Natural killer cell (primary cell): ENCODE data around the gene DNAJC22. TPM values are rescaled to one million over a fixed set of nuclear protein-coding genes. Genes with fewer than 3 reads are reported as not detected.
A peak's percentile ranks its signal among the peaks of the same experiment; 100 is the strongest.

Experiments
- ATAC-seq, 3 donors: fragments of 150-1000 bp in 2 of 3; fragments of 200-7000 bp in 1 of 3; cut with Tn5 transposase; 1 replicate in 1 of 3; 2 replicates in 2 of 3; pipeline ENCODE4 v1.10.0; 2021; ENCODE audit warnings: mild to moderate bottlenecking in 2 of 3, moderate library complexity in 2 of 3
- DNase-seq, 2 donors: peaks; one replicate each; pipeline versions ENCODE4 v3.0.0 to v3.0.0-alpha.2; 2013 to 2021; ENCODE audit warnings: mixed read lengths in 1 of 2
- H3K27ac ChIP-seq: one replicate; pipeline ENCODE4 v1.5.1; 2013; ENCODE audit warnings: mild to moderate bottlenecking, low read length
- H3K27me3 ChIP-seq: one replicate; pipeline ENCODE4 v1.6.1; 2013; ENCODE audit warnings: low read length; ENCODE audit not compliant: control insufficient read depth, insufficient read depth
- H3K36me3 ChIP-seq: one replicate; pipeline ENCODE4 v1.6.1; 2013; ENCODE audit warnings: low read length; ENCODE audit not compliant: control insufficient read depth, insufficient read depth
- H3K4me1 ChIP-seq: one replicate; pipeline ENCODE4 v1.6.1; 2013; ENCODE audit warnings: low read length; ENCODE audit not compliant: control insufficient read depth, insufficient read depth
- H3K4me3 ChIP-seq: one replicate; pipeline ENCODE4 v1.5.1; 2013; ENCODE audit warnings: low read length
- H3K9me3 ChIP-seq: one replicate; pipeline ENCODE4 v1.6.1; 2013; ENCODE audit warnings: low read length; ENCODE audit not compliant: control insufficient read depth, insufficient read depth
- H3K27ac Mint-ChIP-seq, 2 donors: one replicate each; pipeline ENCODE4 v1.8.0; 2022; ENCODE audit warnings: mild to moderate bottlenecking in 2 of 2, mixed read lengths in 2 of 2, moderate library complexity in 1 of 2
- H3K27me3 Mint-ChIP-seq, 2 donors: one replicate each; pipeline ENCODE4 v1.8.0; 2022; ENCODE audit warnings: low read depth in 2 of 2, mixed read lengths in 2 of 2
- H3K36me3 Mint-ChIP-seq: one replicate; pipeline ENCODE4 v1.8.0; 2022; ENCODE audit warnings: mixed read lengths
- H3K4me1 Mint-ChIP-seq, 2 donors: one replicate each; pipeline ENCODE4 v1.8.0; 2022; ENCODE audit warnings: mixed read lengths in 2 of 2
- H3K4me3 Mint-ChIP-seq: one replicate; pipeline ENCODE4 v1.8.0; 2022; ENCODE audit warnings: mild to moderate bottlenecking, moderate library complexity, mixed read lengths
- H3K9me3 Mint-ChIP-seq, 2 donors: one replicate each; pipeline ENCODE4 v1.8.0; 2022; ENCODE audit warnings: mixed read lengths in 2 of 2
- WGBS: methylation state at CpG from one replicate; pipeline ENCODE4 v1.1.7; 2013; ENCODE audit warnings: missing lambda C conversion rate; ENCODE audit not compliant: insufficient coverage; 5-methylcytosine and 5-hydroxymethylcytosine counted together
- intact Hi-C: fragments of 100-400 bp; cut with micrococcal nuclease; formaldehyde crosslinking; loops from one replicate; pipeline ENCODE4 v1.14.2; 2022
- total RNA-seq, 4 donors: library from RNA; stranded (reverse); fragments of 120-200 nt in 1 of 4; gene quantifications; one replicate each; pipeline versions ENCODE4 v1.2.3 to v1.2.4, GENCODE V29; 2013 to 2022
- TF ChIP-seq, protein P1 (sequence below): fragments of 200-600 bp; IDR thresholded peaks from one replicate; pipeline ENCODE4 v1.8.0; 2022; ENCODE audit warnings: antibody characterized with exemption

The DNAJC22 gene
- not detected for total RNA-seq
- not detected for total RNA-seq (2013)

DNA sequence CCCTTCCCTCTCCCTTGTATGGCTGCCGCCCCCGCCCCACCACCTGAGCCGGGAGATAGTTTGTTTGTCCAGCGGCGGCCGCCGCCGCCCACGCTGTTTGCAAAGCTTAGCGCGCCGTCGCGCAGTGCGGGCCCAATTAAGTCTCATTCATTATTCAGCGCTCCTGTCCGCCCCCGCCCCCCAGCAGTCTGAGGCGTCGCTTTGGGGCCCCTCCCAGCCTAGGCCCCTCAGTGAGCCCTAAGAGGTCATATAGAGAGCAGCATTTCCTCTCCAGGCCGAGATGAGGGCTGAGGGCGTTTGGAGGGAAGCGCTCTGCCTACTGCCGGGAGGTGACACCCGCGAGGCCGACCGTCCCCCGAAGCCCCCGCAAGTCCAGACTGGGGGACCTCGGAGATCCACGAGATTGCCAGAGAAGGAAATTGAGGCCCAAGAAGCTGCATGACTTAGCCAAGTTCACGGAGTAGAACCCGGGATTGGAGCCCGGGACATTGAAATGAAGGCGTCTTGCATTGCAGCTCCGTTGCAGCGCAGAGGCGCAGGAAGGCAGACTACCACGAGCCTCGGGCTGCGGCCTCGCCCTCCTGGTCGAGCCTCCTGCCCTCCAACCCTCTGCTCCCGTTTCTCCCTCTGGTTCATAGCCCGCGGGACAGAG is at the start of gene DNAJC22:
Gene DNAJC22, plus strand, starts transcription at position 230 of the 652 bp plus-strand sequence. CDS start 1,985 bp downstream, outside the sequence.
- TF ChIP-seq, protein P1, sequence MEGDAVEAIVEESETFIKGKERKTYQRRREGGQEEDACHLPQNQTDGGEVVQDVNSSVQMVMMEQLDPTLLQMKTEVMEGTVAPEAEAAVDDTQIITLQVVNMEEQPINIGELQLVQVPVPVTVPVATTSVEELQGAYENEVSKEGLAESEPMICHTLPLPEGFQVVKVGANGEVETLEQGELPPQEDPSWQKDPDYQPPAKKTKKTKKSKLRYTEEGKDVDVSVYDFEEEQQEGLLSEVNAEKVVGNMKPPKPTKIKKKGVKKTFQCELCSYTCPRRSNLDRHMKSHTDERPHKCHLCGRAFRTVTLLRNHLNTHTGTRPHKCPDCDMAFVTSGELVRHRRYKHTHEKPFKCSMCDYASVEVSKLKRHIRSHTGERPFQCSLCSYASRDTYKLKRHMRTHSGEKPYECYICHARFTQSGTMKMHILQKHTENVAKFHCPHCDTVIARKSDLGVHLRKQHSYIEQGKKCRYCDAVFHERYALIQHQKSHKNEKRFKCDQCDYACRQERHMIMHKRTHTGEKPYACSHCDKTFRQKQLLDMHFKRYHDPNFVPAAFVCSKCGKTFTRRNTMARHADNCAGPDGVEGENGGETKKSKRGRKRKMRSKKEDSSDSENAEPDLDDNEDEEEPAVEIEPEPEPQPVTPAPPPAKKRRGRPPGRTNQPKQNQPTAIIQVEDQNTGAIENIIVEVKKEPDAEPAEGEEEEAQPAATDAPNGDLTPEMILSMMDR, result no peak
- Mint-ChIP-seq H3K27ac (peak within 1 kb of the TSS in 1 of 2 donors; percentile 59), H3K36me3 (no peaks in the 10 kb centered on the region), H3K4me1 (peaks cover 22 to 41% of the 10 kb centered on the region in 2 donors), H3K27me3 (peaks cover 32 to 62% of the 10 kb centered on the region in 2 donors), H3K4me3 (peak within 1 kb of the TSS; percentile 90), H3K9me3 (no peaks in the 10 kb centered on the region)
- ATAC-seq (peak in 1 of 3 donors; percentile 20), DNase-seq (peak in 1 of 2 donors; percentile 58)
- Histone ChIP-seq H3K36me3 (no peaks in the 10 kb centered on the region), H3K4me3 (peak within 1 kb of the TSS; percentile 3), H3K9me3 (no peaks in the 10 kb centered on the region), H3K27me3 (peaks cover 66% of the 10 kb centered on the region), H3K27ac (no peak within 1 kb of the TSS), H3K4me1 (peaks cover 62% of the 10 kb centered on the region)
- under 1% methylated on average over 47 of the region's 47 CpGs for WGBS
- intact Hi-C loops, result no loop called here

DNA sequence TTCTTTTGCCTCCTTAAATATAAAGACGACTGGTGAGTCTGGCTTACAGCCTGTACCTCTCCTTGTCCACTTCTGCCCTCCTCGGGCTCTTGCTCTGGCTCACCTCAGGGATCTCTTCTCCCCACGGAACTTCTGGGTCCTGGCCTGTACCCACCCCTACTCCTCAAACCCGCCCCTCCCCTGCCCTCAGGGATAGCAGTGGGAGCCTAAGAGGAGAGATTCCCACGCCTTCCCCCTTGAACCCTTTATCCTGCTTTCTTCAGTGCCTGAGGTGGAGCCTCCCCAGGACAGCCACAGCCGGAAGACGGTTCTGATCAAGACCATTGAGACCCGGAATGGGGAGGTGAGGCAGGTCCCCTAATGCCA is 49.0 kb upstream of the DNAJC22 start:
- Mint-ChIP-seq H3K9me3 (no peaks in the 10 kb centered on the region), H3K4me1 (peaks cover 0 to 12% of the 10 kb centered on the region in 2 donors), H3K4me3 (no peak overlapping the region), H3K36me3 (no peaks in the 10 kb centered on the region), H3K27ac (no peak overlapping the region), H3K27me3 (peaks cover 31 to 54% of the 10 kb centered on the region in 2 donors)
- 23% methylated on average over 8 of the region's 8 CpGs for WGBS
- intact Hi-C loops, result no loop called here
- Histone ChIP-seq H3K4me3 (no peak overlapping the region), H3K27ac (no peak overlapping the region), H3K36me3 (no peaks in the 10 kb centered on the region), H3K4me1 (peaks cover 18% of the 10 kb centered on the region), H3K27me3 (peaks cover 47% of the 10 kb centered on the region), H3K9me3 (no peaks in the 10 kb centered on the region)
- TF ChIP-seq, protein P1, result no peak
- DNase-seq, result no peak
- no peak for ATAC-seq

DNA sequence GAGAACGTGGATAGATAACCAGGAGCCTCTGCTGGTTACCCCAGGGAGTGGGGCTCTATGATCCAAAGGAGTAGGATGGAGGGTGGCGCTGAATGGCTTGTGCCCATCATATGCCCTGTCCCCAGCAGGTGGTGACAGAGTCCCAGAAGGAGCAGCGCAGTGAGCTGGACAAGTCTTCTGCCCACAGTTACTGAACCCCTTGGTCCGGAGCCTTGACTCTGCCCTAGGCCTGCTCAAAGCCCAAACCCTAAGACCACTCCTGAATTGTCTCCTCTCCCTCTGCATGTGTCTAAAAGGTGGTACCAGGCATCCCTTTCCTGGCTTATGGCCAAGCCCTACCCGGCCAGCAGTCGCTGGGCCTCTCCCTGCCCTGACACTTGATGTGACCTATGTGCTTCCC is 48.5 kb upstream of the DNAJC22 start:
- Histone ChIP-seq H3K27ac (no peak overlapping the region), H3K36me3 (no peaks in the 10 kb centered on the region), H3K9me3 (no peaks in the 10 kb centered on the region), H3K4me1 (peaks cover 18% of the 10 kb centered on the region), H3K4me3 (no peak overlapping the region), H3K27me3 (peaks cover 47% of the 10 kb centered on the region)
- H3K36me3 Mint-ChIP-seq, result no peaks in the 10 kb centered on the region
- WGBS, result 43% methylated on average over 6 of the region's 6 CpGs
- H3K27me3 Mint-ChIP-seq, result peaks cover 36 to 57% of the 10 kb centered on the region in 2 donors
- ATAC-seq (no peak), DNase-seq (no peak)
- TF ChIP-seq, protein P1, result no peak
- no peak overlapping the region for H3K27ac Mint-ChIP-seq
- H3K4me3 Mint-ChIP-seq, result no peak overlapping the region
- intact Hi-C loops, result no loop called here
- peaks cover 0 to 12% of the 10 kb centered on the region in 2 donors for H3K4me1 Mint-ChIP-seq
- no peaks in the 10 kb centered on the region for H3K9me3 Mint-ChIP-seq

DNA sequence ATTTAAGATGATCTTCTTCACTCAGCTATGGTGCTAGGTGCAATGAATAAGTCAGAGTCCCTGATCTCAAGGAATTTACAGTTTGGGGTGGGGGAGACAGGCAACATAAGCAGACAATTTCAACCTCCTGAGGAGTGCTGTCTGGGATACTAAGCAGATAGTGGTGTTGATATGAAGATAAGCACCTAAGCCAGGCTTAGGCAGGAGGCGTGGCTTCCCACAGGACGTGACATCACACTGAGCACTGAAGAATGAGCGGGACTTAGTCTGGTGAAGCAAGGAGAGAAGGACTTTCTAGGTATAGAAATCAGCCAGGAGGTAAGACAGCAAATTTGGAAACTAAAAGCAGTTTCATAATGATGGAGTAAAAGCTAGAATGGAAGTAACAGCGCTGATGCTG is 44.9 kb upstream of the DNAJC22 start:
- H3K4me3 Mint-ChIP-seq, result no peak overlapping the region
- no peaks in the 10 kb centered on the region for H3K36me3 Mint-ChIP-seq
- ATAC-seq (no peak), DNase-seq (no peak)
- no peaks in the 10 kb centered on the region for H3K9me3 Mint-ChIP-seq
- Histone ChIP-seq H3K27ac (no peak overlapping the region), H3K36me3 (no peaks in the 10 kb centered on the region), H3K4me1 (peaks cover 6% of the 10 kb centered on the region), H3K27me3 (peaks cover 22% of the 10 kb centered on the region), H3K4me3 (no peak overlapping the region), H3K9me3 (no peaks in the 10 kb centered on the region)
- peaks cover 0 to 12% of the 10 kb centered on the region in 2 donors for H3K4me1 Mint-ChIP-seq
- H3K27me3 Mint-ChIP-seq, result peaks cover 46 to 51% of the 10 kb centered on the region in 2 donors
- intact Hi-C loops, result no loop called here
- TF ChIP-seq, protein P1, result no peak
- 71% methylated on average over 4 of the region's 4 CpGs for WGBS
- H3K27ac Mint-ChIP-seq, result no peak overlapping the region
